Measurements from ENCODE around the gene TXNIP. TPM values are rescaled to one million over a fixed set of nuclear protein-coding genes. Genes with fewer than 3 reads are reported as not detected.

TXNIP gene
- total RNA-seq, 1 experiment from 2014 or later: 23.2 TPM

GRCh38 chr1:146001709-146002108, 5.3 kb upstream of the TXNIP start:
- Histone ChIP-seq H3K4me2 (ENCODE audit: insufficient read depth, insufficient read length, low read length) (no peak overlapping the region), H3K14ac (ENCODE audit: insufficient read depth, low read length) (no peak overlapping the region)
- no peak overlapping the region for H3K27ac Mint-ChIP-seq

More at GRCh38 chr1:146001709-146002108, 5.3 kb upstream of the TXNIP start:
- no peak overlapping the region for H3K23ac ChIP-seq (ENCODE audit: insufficient read length, low read depth, low read length)
- no peak overlapping the region for H3K18ac ChIP-seq (ENCODE audit: insufficient read length, low read depth, low read length)
- H2AFZ ChIP-seq (ENCODE audit: low read length): no peak overlapping the region
- H3K79me1 ChIP-seq (ENCODE audit: insufficient read depth, low read depth, low read length, poor library complexity, severe bottlenecking): no peaks in the 10 kb centered on the region
- H3K27me3 Mint-ChIP-seq (ENCODE audit: low read depth): no peaks in the 10 kb centered on the region
- H3K9me3 Mint-ChIP-seq: no peaks in the 10 kb centered on the region
- no peak overlapping the region for H3K9ac ChIP-seq (ENCODE audit: extremely low read depth, insufficient read length, low read length)
- H2BK15ac ChIP-seq (ENCODE audit: low read depth, low read length): no peak overlapping the region
- H3K27ac ChIP-seq (ENCODE audit: insufficient read length, low read depth, low read length): no peak overlapping the region
- H3K79me2 ChIP-seq (ENCODE audit: insufficient read depth, low read length): no peaks in the 10 kb centered on the region
- H3K4me3 Mint-ChIP-seq: no peak overlapping the region
- no peak for DNase-seq
- H3K27me3 ChIP-seq (ENCODE audit: insufficient read depth, low read length): no peaks in the 10 kb centered on the region
- no peak overlapping the region for H3K4ac ChIP-seq (ENCODE audit: low read depth, low read length)
- H2BK12ac ChIP-seq (ENCODE audit: insufficient read length, low read depth, low read length): no peak overlapping the region
- H2BK120ac ChIP-seq (ENCODE audit: low read depth, low read length, poor library complexity, severe bottlenecking): no peak overlapping the region
- H3K4me1 Mint-ChIP-seq: peaks cover 23 to 24% of the 10 kb centered on the region in 2 experiments
- TF ChIP-seq, protein P1, sequence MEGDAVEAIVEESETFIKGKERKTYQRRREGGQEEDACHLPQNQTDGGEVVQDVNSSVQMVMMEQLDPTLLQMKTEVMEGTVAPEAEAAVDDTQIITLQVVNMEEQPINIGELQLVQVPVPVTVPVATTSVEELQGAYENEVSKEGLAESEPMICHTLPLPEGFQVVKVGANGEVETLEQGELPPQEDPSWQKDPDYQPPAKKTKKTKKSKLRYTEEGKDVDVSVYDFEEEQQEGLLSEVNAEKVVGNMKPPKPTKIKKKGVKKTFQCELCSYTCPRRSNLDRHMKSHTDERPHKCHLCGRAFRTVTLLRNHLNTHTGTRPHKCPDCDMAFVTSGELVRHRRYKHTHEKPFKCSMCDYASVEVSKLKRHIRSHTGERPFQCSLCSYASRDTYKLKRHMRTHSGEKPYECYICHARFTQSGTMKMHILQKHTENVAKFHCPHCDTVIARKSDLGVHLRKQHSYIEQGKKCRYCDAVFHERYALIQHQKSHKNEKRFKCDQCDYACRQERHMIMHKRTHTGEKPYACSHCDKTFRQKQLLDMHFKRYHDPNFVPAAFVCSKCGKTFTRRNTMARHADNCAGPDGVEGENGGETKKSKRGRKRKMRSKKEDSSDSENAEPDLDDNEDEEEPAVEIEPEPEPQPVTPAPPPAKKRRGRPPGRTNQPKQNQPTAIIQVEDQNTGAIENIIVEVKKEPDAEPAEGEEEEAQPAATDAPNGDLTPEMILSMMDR (conservative IDR thresholded peaks at IDR 0.05): no peak
- H3K9me3 ChIP-seq (ENCODE audit: control insufficient read depth, low read depth, low read length): no peaks in the 10 kb centered on the region
- no peak overlapping the region for H4K91ac ChIP-seq (ENCODE audit: insufficient read length, low read depth, low read length)
- H3K4me1 ChIP-seq (ENCODE audit: insufficient read depth, low read length): peaks cover 5% of the 10 kb centered on the region; the same call in 1 of the 2 replicates
- H3T11ph ChIP-seq (ENCODE audit: low read length): no peak overlapping the region
- no peaks in the 10 kb centered on the region for H4K20me1 ChIP-seq (ENCODE audit: control insufficient read depth, insufficient read depth, insufficient read length)
- H2AK5ac ChIP-seq (ENCODE audit: insufficient read length, low read length): no peak overlapping the region
- no peak overlapping the region for H2BK20ac ChIP-seq (ENCODE audit: low read depth, low read length, poor library complexity, severe bottlenecking)
- WGBS (ENCODE audit: extremely low coverage, insufficient read length, low lambda C conversion rate): no CpG with 5 or more reads among the region's 2 CpGs
- no peak overlapping the region for H4K5ac ChIP-seq (ENCODE audit: insufficient read length, low read depth, low read length)
- no peak overlapping the region for H2BK5ac ChIP-seq (ENCODE audit: insufficient read length, low read length)
- H4K8ac ChIP-seq (replicated peaks; ENCODE audit: insufficient read length, low read depth, low read length): no peak overlapping the region
- H3K56ac ChIP-seq (ENCODE audit: insufficient read length, low read depth, low read length): no peak overlapping the region
- no peaks in the 10 kb centered on the region for H3K36me3 Mint-ChIP-seq (ENCODE audit: insufficient read depth in 1 of 3, low read depth in 3 of 3)
- peaks cover 6% of the 10 kb centered on the region for H3K23me2 ChIP-seq (ENCODE audit: insufficient read length, low read depth, low read length, poor library complexity, severe bottlenecking)

All from H9 (cell line).